NCI-H1417 treated with DMSO at 0.1 percent for 48 hours (cell line): ENCODE measurements around the gene C3AR1.
A peak's percentile ranks its signal among the peaks of the same experiment; 100 is the strongest.
"Not testable (repeated sequence)": the region's sequence is repeated elsewhere in the genome, so short reads cannot be mapped to it uniquely, and the experiment has no call there.

Source experiments
- DNase-seq: peaks from one replicate; lab custom pipeline; 2025; lab: John Stamatoyannopoulos, UW

Gene C3AR1

GRCh38 chr12:8057306-8057705 lies 8.9 kb downstream of the C3AR1 start:
- no peak for DNase-seq

- DNase-seq: no peak
Measured at GRCh38 chr12:8054816-8055215, 11.3 kb downstream of the C3AR1 start.

GRCh38 chr12:8052679-8053078 lies 13.5 kb downstream of the C3AR1 start:
- DNase-seq: no peak

- no peak for DNase-seq
Measured at GRCh38 chr12:8050600-8051250, 15.4 kb downstream of the C3AR1 start.

GRCh38 chr12:8048906-8049305 lies 17.3 kb downstream of the C3AR1 start:
- no peak for DNase-seq

- no peak for DNase-seq
Measured at GRCh38 chr12:8047842-8048241, 18.3 kb downstream of the C3AR1 start.

- DNase-seq: peak; percentile 6
Measured at GRCh38 chr12:8045952-8046944, 19.9 kb downstream of the C3AR1 start.

GRCh38 chr12:8040791-8041190 lies 25.4 kb downstream of the C3AR1 start:
- DNase-seq: no peak

- DNase-seq: peak; percentile 59
Measured at GRCh38 chr12:8038659-8039114, 27.5 kb downstream of the C3AR1 start.

GRCh38 chr12:8037947-8038346 lies 28.2 kb downstream of the C3AR1 start:
- no peak for DNase-seq

- DNase-seq: no peak
Measured at GRCh38 chr12:8037046-8037663, 29.0 kb downstream of the C3AR1 start.

- DNase-seq: no peak
Measured at GRCh38 chr12:8036346-8036745, 29.8 kb downstream of the C3AR1 start.

GRCh38 chr12:8035440-8036010 lies 30.6 kb downstream of the C3AR1 start:
- no peak for DNase-seq

- DNase-seq: no peak
Measured at GRCh38 chr12:8034802-8035201, 31.4 kb downstream of the C3AR1 start.

- no peak for DNase-seq
Measured at GRCh38 chr12:8033153-8034044, 32.8 kb downstream of the C3AR1 start.

- peak; percentile 13 for DNase-seq
Measured at GRCh38 chr12:8032242-8033152, 33.7 kb downstream of the C3AR1 start, which contains the start of gene FOXJ2. Gene FOXJ2, plus strand, starts transcription at chr12:8032716. Its CDS starts 7,117 bp downstream, at chr12:8039833.

GRCh38 chr12:8031872-8032241 lies 34.3 kb downstream of the C3AR1 start:
- DNase-seq: no peak

- DNase-seq: not testable (repeated sequence)
Measured at GRCh38 chr12:8031017-8031416, 35.1 kb downstream of the C3AR1 start.

- no peak for DNase-seq
Measured at GRCh38 chr12:8030189-8030588, 36.0 kb downstream of the C3AR1 start.

- no peak for DNase-seq
Measured at GRCh38 chr12:8028267-8028666, 37.9 kb downstream of the C3AR1 start.
